CD4-positive, alpha-beta T cell treated with Interleukin-15 for 4 hours (primary cell): ENCODE measurements around the gene ORAI1.
"Not testable (repeated sequence)": the region's sequence is repeated elsewhere in the genome, so short reads cannot be mapped to it uniquely, and the experiment has no call there.

Experiments used
- DNase-seq: peaks from one replicate; pipeline ENCODE4 v3.0.0-alpha.2; 2020; ENCODE audit warnings: low spot score

ORAI1 gene

DNA sequence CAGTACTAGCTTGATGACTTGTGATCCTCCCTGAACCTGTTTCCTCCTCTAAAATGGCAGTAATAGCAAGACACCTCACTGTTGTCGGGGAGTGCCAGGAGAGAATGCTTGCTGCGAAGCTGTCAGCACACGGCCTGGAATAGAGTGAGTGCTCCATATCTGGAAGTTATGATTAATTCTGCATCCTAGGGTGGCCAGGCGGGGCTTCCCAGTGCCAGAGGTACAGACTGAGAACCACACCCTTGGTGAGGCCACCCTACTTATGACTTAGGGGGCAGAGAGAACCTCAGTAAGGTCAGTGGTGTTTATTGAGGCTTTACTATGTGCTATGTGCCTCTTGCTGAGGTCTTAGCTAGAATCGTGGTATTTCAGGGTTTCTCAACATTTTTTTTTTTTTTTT, 23.0 kb downstream of the ORAI1 start:
- no peak for DNase-seq

DNA sequence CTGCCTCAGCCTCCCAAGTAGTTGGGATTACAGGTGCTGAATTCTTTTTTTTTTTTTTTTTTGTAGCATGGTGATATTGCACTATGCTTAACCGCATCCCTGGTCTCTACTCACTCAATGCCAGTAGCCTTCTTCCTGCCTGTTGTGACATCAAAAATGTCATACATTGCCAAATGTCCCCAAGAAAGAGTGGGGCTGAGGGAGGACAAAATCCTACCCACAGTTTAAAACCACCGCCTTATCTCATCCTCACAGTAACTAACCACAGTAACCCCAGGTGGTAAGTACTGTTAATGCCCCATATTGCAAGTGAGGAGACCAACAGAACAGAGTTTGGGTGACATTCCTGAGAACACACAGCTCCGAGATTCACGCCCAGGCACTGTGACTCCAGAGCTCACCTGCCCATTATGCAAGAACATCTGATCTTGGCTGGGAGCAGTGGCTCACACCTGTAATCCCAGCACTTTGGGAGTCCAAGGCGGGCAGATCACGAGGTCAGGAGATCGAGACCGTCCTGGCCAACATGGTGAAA, 23.6 kb downstream of the ORAI1 start:
- DNase-seq: peak; percentile 44

DNA sequence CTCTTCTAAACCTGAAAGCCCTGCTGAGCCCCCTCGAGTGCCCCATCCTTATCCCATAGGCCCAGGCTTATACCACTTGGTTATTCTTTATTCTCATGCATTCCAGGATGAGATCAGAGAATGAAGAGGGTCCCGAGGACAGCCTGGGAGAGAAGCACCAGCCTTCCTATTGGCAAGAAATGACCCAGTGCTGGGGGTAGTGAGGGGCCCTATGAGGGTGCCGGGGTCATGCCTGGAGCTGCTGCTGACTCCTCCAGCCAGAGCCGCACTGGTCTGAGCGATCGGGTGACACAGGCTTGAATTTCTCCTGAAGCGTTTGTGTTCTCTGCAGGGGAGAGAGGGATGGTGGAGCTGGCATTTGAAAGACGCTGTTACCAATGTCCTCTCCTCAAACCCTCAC, 25.0 kb downstream of the ORAI1 start:
- DNase-seq: no peak

DNA sequence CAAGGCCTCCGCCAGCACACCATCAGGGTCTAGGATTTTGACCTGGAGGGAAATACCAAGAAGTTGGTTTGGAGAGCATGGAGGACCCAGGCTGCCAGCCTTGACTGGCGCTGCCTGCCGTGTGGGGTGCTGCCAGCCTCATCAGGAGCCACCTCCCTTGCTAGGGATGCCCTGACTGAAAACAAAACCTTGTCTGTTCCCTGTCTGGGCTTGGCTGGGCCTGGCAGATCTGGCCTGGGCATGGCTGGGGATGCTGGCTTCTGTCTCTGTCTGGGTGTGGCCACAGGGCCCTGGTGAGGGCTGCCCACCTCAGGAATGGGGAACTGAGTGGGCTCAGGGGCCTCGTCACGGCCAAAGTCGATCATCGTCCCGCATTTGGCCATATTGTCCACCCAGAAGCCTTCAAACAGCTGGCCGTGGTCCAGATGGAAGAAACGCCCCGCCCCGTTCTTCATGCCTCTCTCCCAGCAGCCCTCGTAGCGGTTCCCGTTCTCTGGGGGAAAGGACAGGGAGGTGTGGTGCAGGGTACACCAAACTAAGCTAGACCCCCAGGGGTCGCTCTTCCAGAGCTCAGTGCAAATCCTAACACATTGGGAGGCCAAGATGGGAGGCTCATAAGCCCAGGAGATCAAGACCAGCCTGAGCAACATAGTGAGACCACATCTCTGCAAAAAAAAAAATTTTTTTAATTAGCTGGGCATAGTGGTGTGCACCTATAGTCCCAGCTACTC, 26.6 kb downstream of the ORAI1 start:
- DNase-seq: no peak

DNA sequence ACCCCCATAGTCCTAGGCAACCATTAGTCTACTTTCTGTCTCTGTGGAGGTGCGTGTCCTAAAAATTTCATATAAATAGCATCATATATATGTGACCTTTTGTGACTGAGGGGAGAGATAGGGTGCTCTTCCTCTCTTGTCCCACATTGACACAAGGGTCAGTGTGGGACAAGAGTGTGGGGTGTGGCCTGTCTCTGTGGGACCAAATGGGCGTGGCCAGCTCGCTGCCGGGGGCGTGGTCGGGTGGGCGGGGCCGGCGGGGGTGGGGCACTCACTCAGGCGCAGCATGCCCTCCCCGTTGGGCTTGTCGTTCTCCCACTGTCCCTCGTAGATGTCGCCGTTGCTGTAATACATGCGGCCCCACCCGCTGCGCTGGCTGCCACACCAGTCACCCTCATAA, 27.7 kb downstream of the ORAI1 start:
- no peak for DNase-seq

DNA sequence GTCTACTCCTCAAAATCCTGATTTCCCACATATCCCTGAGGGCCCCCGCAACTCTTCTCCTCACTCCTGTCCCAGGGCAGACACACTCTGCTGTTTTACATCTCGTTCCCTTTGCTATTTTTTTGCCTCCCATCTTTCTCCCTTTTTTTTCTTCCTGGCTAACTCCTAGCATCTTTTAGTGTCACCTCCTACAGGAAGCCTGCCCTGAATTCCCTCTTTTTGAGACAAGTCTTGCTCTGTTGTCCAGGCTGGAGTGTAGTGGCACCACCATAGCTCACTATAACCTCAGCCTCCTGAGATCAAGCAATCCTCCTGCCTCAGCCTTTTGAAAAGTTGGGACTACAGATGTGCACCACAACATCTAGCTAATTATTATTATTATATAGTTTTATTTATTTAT, 29.8 kb downstream of the ORAI1 start:
- DNase-seq: no peak

DNA sequence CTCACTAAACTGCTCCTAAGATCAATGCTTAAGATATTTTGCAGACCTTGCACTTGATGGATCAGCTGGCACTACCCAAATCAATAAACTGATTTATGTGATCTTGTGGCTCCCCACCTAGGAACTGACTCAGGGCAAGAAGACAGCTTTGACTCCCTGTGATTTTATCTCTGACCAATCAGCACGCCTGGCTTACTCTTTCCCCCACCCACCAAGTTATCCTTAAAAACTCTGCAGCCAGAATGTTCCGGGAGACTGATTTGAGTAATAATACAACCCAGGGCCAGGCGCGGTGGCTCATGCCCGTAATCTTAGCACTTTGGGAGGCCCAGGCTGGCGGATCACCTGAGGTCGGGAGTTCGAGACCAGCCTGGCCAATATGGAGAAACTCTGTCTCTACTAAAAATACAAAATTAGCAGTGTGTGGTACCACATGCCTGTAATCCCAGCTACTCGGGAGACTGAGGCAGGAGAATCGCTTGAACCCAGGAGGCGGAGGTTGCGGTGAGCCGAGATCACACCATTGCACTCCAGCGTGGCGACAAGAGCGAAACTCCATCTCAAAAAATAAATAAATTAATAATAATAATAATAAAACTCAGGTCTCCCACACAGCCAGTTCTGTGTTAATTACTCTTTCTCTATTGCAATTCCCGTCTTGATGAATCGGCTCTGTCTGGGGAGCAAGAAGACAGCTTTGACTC, 31.1 kb downstream of the ORAI1 start:
- DNase-seq: no peak

DNA sequence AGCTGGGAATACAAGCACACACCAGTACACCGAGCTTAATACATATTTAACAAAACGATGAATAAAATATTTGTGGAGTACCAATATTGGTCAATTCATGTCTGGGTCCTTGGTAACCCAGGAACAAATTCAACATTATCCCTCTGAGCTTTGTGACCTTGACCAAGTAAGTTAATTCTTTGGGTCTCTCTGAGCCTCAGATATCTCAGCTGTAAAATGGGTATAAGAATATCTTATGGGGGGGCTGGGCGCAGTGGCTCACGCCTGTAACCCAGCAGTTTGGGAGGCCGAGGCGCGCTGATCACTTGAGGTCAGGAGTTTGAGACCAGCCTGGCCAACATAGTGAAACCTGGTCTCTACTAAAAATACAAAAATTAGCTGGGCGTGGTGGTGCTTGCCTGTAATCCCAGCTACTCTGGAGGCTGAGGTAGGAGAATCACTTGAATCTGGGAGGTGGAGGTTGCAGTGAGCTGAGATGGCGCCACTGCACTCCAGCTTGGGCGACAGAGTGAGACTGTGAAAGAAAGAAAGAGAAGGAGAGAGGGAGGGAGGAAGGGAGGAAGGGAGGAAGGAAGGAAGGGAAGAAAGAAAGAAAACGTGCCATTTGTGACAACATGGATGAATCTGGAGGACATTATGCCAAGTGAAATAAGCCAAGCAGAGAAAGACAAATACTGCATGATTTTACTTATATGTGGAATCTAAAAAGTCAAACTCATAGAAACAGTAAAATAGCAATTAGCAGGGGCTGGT, 35.2 kb downstream of the ORAI1 start:
- DNase-seq: not testable (repeated sequence)

DNA sequence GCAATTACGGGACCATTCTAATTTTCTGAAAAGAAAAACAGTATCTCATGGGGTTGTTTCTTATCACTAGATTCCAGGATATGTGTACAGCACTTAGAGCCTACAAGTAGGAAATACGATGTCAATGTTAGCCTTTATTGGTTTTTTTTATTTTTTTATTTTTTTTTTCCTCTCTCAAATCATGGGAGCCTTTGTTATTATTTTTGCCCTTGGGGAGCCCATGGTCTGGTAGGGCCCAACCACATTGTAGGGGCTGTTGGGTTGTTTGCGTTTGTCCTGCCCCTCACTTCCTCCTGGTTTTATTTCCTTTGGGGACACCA, 37.2 kb downstream of the ORAI1 start:
- no peak for DNase-seq

DNA sequence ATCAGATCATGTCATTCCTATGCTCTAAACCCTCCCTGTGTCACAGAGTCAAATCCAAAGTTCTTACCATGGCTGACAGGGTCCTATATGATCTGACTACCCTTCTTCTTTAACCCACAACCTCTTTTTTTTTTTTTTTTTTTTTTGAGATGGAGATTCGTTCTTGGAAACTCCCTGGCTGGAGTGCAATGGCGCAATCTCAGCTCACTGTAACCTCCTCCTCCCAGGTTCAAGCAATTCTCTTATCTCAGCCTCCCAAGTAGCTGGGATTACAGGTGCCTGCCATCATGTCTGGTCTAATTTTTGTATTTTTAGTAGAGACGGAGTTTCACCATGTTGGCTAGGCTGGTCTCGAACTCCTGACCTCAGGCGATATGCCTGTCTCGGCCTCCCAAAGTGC, 40.5 kb downstream of the ORAI1 start:
- not testable (repeated sequence) for DNase-seq

DNA sequence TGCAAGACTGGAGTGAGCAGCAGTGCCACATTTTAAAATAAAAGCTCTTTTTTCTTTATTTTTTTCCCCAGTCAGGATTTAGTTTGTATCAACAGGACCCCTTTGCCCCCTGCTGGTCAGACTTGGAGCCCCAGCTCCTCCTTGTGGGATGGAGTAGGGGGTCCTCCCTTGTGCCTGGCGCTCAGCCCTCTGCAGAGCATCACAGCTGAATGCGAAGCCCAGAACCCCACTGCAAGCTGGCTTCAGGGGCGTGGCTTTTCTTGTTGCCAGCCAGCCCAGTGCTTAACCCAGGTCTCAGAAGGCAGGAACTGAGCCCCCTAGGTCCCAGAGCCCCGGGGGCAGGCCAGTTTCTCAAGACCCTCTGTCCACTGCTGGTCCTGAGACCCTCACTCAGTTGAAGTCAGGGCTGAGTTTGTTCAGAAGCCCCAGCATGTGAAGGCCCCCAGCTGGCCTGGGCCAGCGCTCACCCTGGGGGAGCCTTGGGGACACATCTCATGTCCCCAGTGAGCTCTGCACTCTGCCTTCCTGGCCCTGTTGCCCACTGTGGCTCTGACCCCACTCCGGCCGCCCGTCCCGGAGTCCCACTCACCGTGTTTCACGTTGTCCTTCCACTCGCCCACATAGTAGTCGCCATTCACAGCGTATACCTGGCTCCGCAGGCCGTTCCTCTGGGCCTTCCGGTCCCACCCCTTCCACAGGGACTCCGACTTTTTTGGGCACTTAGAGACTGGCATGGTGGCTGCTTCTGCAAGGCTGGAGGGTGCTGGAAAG, 42.6 kb downstream of the ORAI1 start:
- peak; percentile 60 for DNase-seq

DNA sequence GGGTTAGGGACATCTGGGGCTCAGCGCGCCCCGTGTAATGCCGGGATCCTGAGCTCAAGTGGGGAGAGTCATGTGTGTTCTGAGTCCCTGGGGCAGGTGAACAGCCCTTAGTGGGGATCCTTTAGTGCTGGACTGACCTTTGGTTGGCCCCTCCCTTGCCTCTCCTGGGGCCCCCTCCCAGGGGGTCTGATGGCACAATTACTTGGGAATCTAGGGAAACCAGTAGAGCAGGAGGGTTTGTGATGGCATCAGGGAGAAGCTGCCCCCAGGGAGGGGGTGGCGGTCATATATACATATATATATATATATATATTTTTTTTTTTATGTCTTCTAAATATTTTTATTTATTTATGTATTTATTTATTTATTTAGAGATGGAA, 43.2 kb downstream of the ORAI1 start, which contains the start of gene MORN3:
Gene MORN3 (minus strand): TSS at position 134 of the 380 bp plus-strand sequence. CDS start 171 bp downstream, outside the sequence.
- no peak for DNase-seq

DNA sequence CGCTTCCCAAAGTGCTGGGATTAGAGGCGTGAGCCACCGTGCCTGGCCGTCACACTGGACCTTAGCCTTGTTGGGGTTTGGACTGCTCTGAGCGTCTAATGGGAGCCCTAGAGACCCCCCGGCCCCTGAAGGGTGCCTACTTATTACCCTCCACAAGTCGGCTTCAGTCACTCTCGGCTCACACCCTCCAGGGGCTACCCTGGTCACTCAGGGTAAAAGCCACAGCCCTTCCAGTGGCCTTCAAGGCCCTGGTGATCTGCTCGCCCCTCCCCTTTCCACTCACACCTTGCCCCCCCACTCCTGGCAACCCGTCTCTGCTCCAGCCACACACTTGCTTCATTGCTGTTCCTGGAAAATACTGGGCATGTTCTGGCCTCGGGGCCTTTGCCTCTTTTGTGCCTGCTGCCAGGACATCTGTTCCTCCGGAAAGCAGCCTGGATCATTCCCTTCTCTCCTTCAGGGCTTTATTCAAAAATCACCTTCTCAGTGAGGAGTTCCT, 46.7 kb downstream of the ORAI1 start:
- DNase-seq: no peak

DNA sequence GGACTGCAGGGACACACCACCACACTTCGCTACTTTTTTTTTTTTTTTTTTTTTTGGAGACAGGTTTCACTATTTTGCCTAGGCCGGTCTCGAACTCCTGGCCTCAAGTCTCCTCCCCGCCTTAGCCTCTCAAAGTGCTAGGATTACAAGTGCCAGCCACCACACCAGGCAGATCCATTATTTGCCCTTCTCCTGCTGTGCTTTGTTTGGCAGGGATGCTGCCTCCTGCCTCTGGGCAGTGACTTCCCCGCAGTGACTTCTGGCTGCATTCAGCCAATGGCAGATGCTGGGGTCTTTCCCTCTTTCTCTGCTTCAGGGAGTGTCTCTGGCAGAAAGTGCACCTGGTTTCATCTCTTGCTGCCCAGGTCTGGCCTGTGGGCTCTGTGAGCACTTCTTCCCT, 49.9 kb downstream of the ORAI1 start:
- DNase-seq: no peak

DNA sequence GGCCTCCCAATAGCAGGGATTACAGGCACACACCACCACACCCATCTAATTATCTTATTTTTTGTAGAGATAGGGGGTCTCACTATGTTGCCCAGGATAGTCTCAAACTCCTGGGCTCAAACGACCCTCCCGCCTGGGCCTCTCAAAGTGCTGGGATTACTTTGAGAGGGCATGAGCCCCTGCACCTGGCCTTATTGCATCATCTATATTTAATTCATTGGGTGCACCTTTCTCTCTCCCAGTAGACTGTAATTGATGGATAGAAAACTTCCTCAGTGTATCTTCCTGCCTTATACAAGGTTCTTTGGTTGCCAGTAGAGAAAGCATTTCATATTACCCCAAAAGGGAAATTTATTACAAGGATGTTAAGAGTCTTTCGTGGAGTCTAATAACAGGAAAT, 52.0 kb downstream of the ORAI1 start:
- no peak for DNase-seq

DNA sequence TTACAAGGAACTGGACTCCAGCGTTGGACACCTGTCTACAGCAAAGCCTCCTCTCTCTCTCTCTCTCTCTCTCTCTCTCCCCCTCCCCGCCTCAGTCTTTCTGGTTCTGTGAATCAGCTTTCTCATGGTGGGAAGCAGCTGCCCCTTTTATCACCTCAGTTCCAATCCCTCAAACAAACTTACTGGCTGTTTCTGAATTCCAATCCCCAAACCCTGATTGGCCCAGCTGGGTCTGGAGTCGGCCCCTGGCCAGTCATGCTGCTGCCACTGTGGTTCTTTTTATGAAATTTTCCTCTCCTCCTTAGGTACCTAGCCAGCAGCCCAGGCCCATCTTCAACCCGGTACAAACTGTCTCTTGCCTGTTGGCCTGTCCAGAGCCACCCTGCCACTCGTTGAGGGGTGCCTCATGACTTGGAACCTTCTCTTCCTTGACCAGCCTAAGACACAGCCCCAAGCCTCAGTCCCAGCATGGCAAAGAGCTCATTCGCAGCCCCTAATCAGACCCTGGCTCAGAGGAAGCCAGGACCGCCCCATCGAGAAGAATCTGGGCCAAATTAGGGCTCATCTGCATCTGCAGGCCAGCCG, 52.5 kb downstream of the ORAI1 start:
- no peak for DNase-seq

DNA sequence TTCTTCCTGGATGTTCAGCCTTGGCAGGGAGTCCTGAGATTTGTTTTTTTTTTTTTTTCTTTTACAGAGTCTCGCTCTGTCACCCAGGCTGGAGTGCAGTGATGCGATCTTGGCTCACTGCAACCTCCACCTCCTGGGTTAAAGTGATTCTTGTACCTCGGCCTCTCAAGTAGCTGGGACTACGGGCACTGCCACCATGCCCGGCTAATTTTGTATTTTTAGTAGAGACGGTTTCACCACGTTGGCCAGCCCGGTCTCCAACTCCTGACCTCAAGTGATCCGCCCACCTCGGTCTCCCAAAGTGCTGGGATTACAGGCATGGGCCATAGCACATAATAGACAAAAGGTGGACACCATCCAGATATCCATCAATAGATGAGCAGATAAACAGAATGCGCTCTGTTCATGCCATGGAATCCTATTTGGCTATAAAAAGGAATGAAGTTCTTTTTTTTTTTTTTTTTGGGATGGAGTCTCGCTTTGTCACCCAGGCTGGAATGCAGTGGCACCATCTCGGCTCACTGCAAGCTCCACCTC, 53.4 kb downstream of the ORAI1 start:
- not testable (repeated sequence) for DNase-seq

DNA sequence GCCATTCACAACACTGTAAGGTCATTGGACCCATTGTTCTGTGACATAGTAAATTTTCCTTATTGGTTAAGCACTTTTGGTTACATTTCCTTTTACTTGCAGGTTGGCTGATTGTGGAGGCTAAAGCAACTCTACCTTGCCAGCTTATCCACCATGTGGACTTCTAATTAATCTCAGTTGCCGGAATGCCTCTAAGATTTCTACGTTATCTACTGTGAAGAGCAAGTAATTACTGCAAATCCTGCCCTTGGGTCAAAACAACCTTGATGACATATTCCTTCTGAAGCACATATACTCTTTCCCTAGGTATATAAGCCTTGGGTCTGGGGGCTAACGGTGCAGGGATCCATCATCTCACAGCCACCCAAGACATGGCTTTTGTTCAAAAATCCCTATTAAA, 62.6 kb downstream of the ORAI1 start:
- no peak for DNase-seq

DNA sequence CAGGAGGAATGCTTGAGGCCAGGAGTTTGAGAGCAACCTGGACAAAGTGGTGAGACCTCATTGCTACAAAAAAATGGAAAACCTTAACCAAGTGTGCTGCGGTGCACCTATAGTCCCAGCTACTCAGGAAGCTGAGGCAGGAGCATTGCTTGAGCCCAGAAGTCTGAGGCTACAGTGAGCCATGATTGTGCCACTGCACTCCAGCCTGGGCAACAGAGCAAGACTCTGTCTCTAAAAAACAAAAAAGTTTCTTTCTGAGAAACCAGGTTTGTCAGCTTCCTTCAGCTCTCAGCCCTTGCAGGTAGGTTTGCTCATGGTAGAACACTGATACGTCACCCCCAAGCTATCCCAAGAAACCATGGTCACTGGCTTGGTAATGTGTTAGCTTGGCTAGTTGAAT, 63.1 kb downstream of the ORAI1 start:
- DNase-seq: no peak
